GM06990 (cell line): ENCODE results near the gene SMNDC1.

Experiments used
- DNase-seq: peaks from one replicate; pipeline ENCODE4 v3.0.0-alpha.2; 2011; ENCODE audit not compliant: insufficient read length; ENCODE audit errors: extremely low read depth
- H3K27me3 ChIP-seq: replicated peaks from 2 replicates; pipeline ENCODE4 v1.6.0; 2011; ENCODE audit warnings: low read length; ENCODE audit not compliant: control insufficient read depth, insufficient read depth
- H3K36me3 ChIP-seq: 2 replicates; pipeline ENCODE4 v1.5.1; 2011; ENCODE audit warnings: low read length; ENCODE audit not compliant: control insufficient read depth, insufficient read depth
- H3K4me3 ChIP-seq: replicated peaks from 2 replicates; pipeline ENCODE4 v1.5.1; 2011; ENCODE audit warnings: low read depth, mild to moderate bottlenecking, control low read depth, low read length
- CTCF ChIP-seq: IDR thresholded peaks from 2 replicates; pipeline ENCODE4 v1.5.1; 2011; ENCODE audit warnings: low read length, control low read depth, mild to moderate bottlenecking, inconsistent platforms; ENCODE audit not compliant: insufficient read depth, poor library complexity, severe bottlenecking

Gene SMNDC1

GRCh38 chr10:110267276-110267675, 37.4 kb downstream of the SMNDC1 start:
- Histone ChIP-seq H3K4me3 (no peak overlapping the region), H3K36me3 (no peaks in the 10 kb centered on the region), H3K27me3 (no peaks in the 10 kb centered on the region)
- no peak for TF ChIP-seq CTCF
- no peak for DNase-seq

GRCh38 chr10:110265573-110266193, 39.0 kb downstream of the SMNDC1 start:
- Histone ChIP-seq H3K36me3 (no peaks in the 10 kb centered on the region), H3K27me3 (no peaks in the 10 kb centered on the region), H3K4me3 (no peak overlapping the region)
- no peak for DNase-seq
- no peak for TF ChIP-seq CTCF

- DNase-seq = no peak
Observed at GRCh38 chr10:110263164-110263563, 41.6 kb downstream of the SMNDC1 start.

DNA sequence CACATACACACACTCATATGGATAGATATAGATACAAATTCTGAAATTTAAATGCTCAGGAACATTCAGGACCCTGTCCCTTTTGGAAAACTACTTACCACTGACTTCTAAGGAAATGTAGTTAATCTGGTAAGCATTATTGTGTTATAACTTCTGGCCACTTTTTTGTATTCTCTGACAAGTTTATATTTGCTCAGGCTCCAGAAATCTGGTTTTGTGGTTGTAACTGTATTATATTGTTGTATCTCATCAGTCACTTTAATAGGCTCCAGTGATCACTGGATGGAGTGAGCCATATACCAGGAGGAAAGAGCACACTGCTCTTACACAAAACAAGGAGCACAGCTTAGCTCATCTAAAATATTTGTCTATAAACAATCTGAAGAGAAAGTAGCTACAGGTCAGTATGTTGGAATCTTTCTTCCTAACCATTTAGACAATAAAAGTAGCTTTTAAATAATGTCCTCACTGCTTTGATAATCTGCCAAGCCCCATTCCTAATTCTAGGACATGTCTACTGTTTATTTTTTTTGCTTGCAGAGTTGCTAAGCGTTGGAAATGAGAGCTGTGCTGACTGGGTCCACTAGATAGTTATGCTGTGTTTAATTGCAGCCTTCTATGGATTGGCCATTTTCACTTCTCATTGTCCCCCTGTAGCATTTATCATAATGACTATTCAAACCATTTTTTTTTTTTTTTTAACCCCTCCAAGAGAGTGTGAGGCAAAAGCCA, 43.8 kb downstream of the SMNDC1 start:
- TF ChIP-seq CTCF = no peak
- Histone ChIP-seq H3K4me3 (no peak overlapping the region), H3K36me3 (no peaks in the 10 kb centered on the region), H3K27me3 (no peaks in the 10 kb centered on the region)
- no peak for DNase-seq

More at GRCh38 chr10:110263164-110263563, 41.6 kb downstream of the SMNDC1 start:
- no peak for TF ChIP-seq CTCF
- H3K36me3 ChIP-seq = no peaks in the 10 kb centered on the region
- no peaks in the 10 kb centered on the region for H3K27me3 ChIP-seq
- H3K4me3 ChIP-seq = no peak overlapping the region

DNA sequence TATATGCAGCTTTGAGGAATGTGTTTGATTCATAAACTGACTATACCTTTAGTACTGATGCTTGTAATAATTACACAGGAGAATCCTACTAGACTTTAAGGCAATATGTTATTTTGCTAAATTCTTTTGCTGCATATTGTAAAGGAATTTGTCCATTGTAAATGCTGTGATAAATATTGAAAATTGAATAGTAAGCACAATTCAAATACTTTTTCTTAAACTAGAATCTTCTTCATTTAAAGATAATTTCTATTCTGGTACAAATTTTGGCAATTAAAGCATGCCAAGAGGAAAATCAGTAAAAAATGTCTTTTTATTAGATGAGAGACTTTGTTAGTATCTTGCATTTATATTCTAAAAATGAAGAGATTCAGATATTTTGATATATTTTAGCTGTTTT, 45.4 kb downstream of the SMNDC1 start:
- DNase-seq = no peak
- no peak for TF ChIP-seq CTCF
- Histone ChIP-seq H3K36me3 (no peaks in the 10 kb centered on the region), H3K27me3 (no peaks in the 10 kb centered on the region), H3K4me3 (no peak overlapping the region)
